HEK293 (cell line): Measurements from ENCODE around the gene KDM4D.

Experiments
- CTCF ChIP-seq: fragments of 450-650 bp; formaldehyde crosslinking; IDR thresholded peaks from 2 replicates; pipeline ENCODE4 v1.5.1; 2016; ENCODE audit warnings: missing biosample characterization, missing genetic modification characterization
- PBX3 ChIP-seq: sonication (generic); formaldehyde crosslinking; IDR thresholded peaks from 2 replicates; pipeline ENCODE4 v1.8.1; 2022; ENCODE audit warnings: mild to moderate bottlenecking, moderate library complexity, missing genetic modification reagents
- ZBTB7A ChIP-seq: fragments of 450-650 bp; formaldehyde crosslinking; IDR thresholded peaks from 2 replicates; pipeline ENCODE4 v1.5.1; 2016; ENCODE audit warnings: low read depth, missing biosample characterization, missing genetic modification characterization
- ZNF274 ChIP-seq, 2 experiments: fragments of 200-500 bp in 1 of 2; fragments of 450-650 bp in 1 of 2; sonication (Bioruptor generic) in 1 of 2; formaldehyde crosslinking in 1 of 2; IDR thresholded peaks; 2 replicates each; pipeline versions ENCODE4 v1.5.1 to v1.6.1; 2014 to 2016; ENCODE audit warnings: borderline replicate concordance in 1 of 2, inconsistent platforms in 1 of 2, low read length in 1 of 2, missing biosample characterization in 1 of 2, missing genetic modification characterization in 1 of 2
- ZNF48 ChIP-seq: fragments of 450-650 bp; formaldehyde crosslinking; IDR thresholded peaks from 2 replicates; pipeline ENCODE4 v1.5.1; 2016; ENCODE audit warnings: missing biosample characterization, missing genetic modification characterization
- TF ChIP-seq, protein P1 (sequence below): fragments of 450-650 bp; formaldehyde crosslinking; IDR thresholded peaks from 2 replicates; pipeline ENCODE4 v1.5.1; 2016; ENCODE audit warnings: missing biosample characterization, missing genetic modification characterization
- TF ChIP-seq, protein P2 (sequence below): fragments of 450-650 bp; formaldehyde crosslinking; IDR thresholded peaks from 2 replicates; pipeline ENCODE4 v1.5.1; 2017; ENCODE audit warnings: missing biosample characterization, missing genetic modification characterization

DNA sequence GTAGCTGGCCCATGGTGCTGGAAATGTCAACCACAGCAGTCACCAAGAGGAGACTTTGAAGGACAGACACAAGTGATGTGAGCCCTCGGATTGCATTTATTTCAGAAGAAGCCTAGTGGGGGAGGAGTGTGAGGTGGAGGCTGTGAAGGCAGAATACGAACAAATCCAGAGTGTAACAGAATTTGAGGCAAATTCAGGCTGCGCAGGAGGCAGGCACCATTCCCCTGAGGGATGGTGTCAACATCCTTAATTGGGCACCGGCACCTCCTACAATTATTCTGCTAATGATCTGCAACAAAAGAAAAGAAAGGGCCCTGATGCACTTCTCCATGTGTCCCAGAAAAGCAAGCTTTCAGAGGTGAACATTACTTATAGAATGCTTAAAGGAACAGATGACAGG, 32.4 kb upstream of the KDM4D start:
- TF ChIP-seq, protein P1, sequence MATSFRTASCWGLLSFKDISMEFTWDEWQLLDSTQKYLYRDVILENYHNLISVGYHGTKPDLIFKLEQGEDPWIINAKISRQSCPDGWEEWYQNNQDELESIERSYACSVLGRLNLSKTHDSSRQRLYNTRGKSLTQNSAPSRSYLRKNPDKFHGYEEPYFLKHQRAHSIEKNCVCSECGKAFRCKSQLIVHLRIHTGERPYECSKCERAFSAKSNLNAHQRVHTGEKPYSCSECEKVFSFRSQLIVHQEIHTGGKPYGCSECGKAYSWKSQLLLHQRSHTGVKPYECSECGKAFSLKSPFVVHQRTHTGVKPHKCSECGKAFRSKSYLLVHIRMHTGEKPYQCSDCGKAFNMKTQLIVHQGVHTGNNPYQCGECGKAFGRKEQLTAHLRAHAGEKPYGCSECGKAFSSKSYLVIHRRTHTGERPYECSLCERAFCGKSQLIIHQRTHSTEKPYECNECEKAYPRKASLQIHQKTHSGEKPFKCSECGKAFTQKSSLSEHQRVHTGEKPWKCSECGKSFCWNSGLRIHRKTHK (tag by site-specific recombination): no peak
- TF ChIP-seq CTCF (tag by site-specific recombination) (no peak), PBX3 (CRISPR knock-in tag) (no peak), ZNF48 (no peak), ZNF274 (IDR thresholded peaks at IDR 0.05; ENCODE audit: low read length) (no peak), ZNF274 (tag by site-specific recombination; IDR thresholded peaks at IDR 0.05; ENCODE audit: borderline replicate concordance) (no peak), ZBTB7A (tag by site-specific recombination) (no peak)
- TF ChIP-seq, protein P2, sequence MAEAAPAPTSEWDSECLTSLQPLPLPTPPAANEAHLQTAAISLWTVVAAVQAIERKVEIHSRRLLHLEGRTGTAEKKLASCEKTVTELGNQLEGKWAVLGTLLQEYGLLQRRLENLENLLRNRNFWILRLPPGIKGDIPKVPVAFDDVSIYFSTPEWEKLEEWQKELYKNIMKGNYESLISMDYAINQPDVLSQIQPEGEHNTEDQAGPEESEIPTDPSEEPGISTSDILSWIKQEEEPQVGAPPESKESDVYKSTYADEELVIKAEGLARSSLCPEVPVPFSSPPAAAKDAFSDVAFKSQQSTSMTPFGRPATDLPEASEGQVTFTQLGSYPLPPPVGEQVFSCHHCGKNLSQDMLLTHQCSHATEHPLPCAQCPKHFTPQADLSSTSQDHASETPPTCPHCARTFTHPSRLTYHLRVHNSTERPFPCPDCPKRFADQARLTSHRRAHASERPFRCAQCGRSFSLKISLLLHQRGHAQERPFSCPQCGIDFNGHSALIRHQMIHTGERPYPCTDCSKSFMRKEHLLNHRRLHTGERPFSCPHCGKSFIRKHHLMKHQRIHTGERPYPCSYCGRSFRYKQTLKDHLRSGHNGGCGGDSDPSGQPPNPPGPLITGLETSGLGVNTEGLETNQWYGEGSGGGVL (tag by site-specific recombination): no peak
